GM12878 (cell line): ENCODE measurements around the gene ST7. TPM values are rescaled to one million over a fixed set of nuclear protein-coding genes. Genes with fewer than 3 reads are reported as not detected.

Experiments
- ATAC-seq: fragments of 200-7000 bp; cut with Tn5 transposase; 3 replicates; pipeline ENCODE4 v1.9.1; 2020; ENCODE audit warnings: mild to moderate bottlenecking, moderate library complexity
- BruUV-seq: library from RNA; stranded (reverse); fragments of 400-500 nt; replicated peaks from 2 replicates; lab custom pipeline; 2021; lab: Mats Ljungman, UMichigan
- CTCF ChIA-PET: fragments of 300-600 bp; sonication (Branson Sonifier 250); formaldehyde crosslinking; extraction: SDS; loops from one replicate; lab custom pipeline; 2021; ENCODE audit warnings: inconsistent platforms; lab: Yijun Ruan, JAX
- POLR2A ChIA-PET: fragments of 350-600 bp; formaldehyde crosslinking; extraction: SDS; loops from one replicate; lab custom pipeline; 2021; ENCODE audit warnings: inconsistent platforms; lab: Charles Lee
- RAD21 ChIA-PET: fragments of 300-600 bp; sonication (Branson Sonifier 250); formaldehyde crosslinking; loops from one replicate; lab custom pipeline; 2023; ENCODE audit warnings: antibody characterized with exemption; ENCODE audit not compliant: unreplicated experiment; lab: Charles Lee
- SMC1A ChIA-PET: fragments of 300-600 bp; sonication (Branson Sonifier 250); formaldehyde crosslinking; loops from one replicate; lab custom pipeline; 2023; ENCODE audit not compliant: unreplicated experiment, uncharacterized antibody; lab: Charles Lee
- DNase-seq: peaks from one replicate; pipeline ENCODE4 v3.0.0-alpha.2; 2011; ENCODE audit warnings: low read depth, low spot score
- FAIRE-seq: peaks from 3 replicates; lab custom pipeline; 2011; peaks lifted over from hg19 to GRCh38; lab: Jason Lieb, UNC
- H2AFZ ChIP-seq: 2 replicates; pipeline ENCODE4 v1.6.0; 2011; ENCODE audit warnings: low read depth, low read length, control low read depth; ENCODE audit not compliant: control insufficient read depth
- H3K27ac ChIP-seq: 2 replicates; pipeline ENCODE4 v1.5.1; 2011; ENCODE audit warnings: control low read depth; ENCODE audit not compliant: control insufficient read depth, insufficient read depth
- H3K27me3 ChIP-seq, 2 experiments: replicated peaks in 1 of 2; 2 replicates each; pipeline versions ENCODE4 v1.6.0 to v1.6.1; 2011; ENCODE audit warnings: low read length in 1 of 2; ENCODE audit not compliant: control insufficient read depth in 2 of 2, insufficient read depth in 2 of 2
- H3K36me3 ChIP-seq, 2 experiments: 2 replicates each; pipeline ENCODE4 v1.5.1; 2011; ENCODE audit warnings: low read length in 1 of 2; ENCODE audit not compliant: control insufficient read depth in 2 of 2, insufficient read depth in 2 of 2
- H3K4me1 ChIP-seq: 2 replicates; pipeline ENCODE4 v1.6.1; 2011; ENCODE audit warnings: mild to moderate bottlenecking, low read length, moderate library complexity, mixed read lengths; ENCODE audit not compliant: control insufficient read depth, insufficient read depth
- H3K4me2 ChIP-seq: 2 replicates; pipeline ENCODE4 v1.6.0; 2011; ENCODE audit warnings: control low read depth; ENCODE audit not compliant: control insufficient read depth, insufficient read depth
- H3K4me3 ChIP-seq: fragments of 200-600 bp; sonication (generic); 2 replicates; pipeline ENCODE4 v1.5.1; 2016
- H3K79me2 ChIP-seq: 2 replicates; pipeline ENCODE4 v1.6.0; 2011; ENCODE audit warnings: low read length; ENCODE audit not compliant: control insufficient read depth, insufficient read depth
- H3K9ac ChIP-seq: 2 replicates; pipeline ENCODE4 v1.8.0; 2011; ENCODE audit warnings: low read length, control low read depth, mixed read lengths; ENCODE audit not compliant: control insufficient read depth, insufficient read depth
- H3K9me3 ChIP-seq: replicated peaks from 3 replicates; pipeline ENCODE4 v1.5.1; 2011; ENCODE audit warnings: mild to moderate bottlenecking, low read length; ENCODE audit not compliant: control insufficient read depth, insufficient read depth
- H4K20me1 ChIP-seq: 2 replicates; pipeline ENCODE4 v1.6.0; 2011; ENCODE audit not compliant: control insufficient read depth, insufficient read depth
- CREB1 ChIP-seq: IDR thresholded peaks from 2 replicates; pipeline ENCODE4 v1.6.1; 2012; ENCODE audit warnings: low read depth, mild to moderate bottlenecking, inconsistent platforms
- ELK1 ChIP-seq: IDR thresholded peaks from 2 replicates; pipeline ENCODE4 v1.6.1; 2012; ENCODE audit warnings: low read depth, low read length, improper control_type of control experiment
- GABPA ChIP-seq: IDR thresholded peaks from 2 replicates; pipeline ENCODE4 v1.6.1; 2014; ENCODE audit warnings: antibody characterized with exemption, low read depth, mild to moderate bottlenecking, inconsistent platforms
- RELB ChIP-seq: fragments of 450-650 bp; IDR thresholded peaks from 2 replicates; pipeline ENCODE4 v1.6.1; 2017; ENCODE audit warnings: low read depth, mild to moderate bottlenecking, moderate library complexity
- WGBS: methylation state at CpG from one replicate; pipeline ENCODE4 v1.1.6; 2016; ENCODE audit warnings: low lambda C conversion rate; ENCODE audit not compliant: insufficient replicate concordance, insufficient coverage; ENCODE audit errors: missing lambda C conversion rate; 5-methylcytosine and 5-hydroxymethylcytosine counted together
- in situ Hi-C: fragments of 300-500 bp; cut with MboI; formaldehyde crosslinking; loops from 9 replicates; pipeline ENCODE4 v1.14.3; 2018; ENCODE audit warnings: mixed read lengths
- intact Hi-C: fragments of 100-400 bp; cut with micrococcal nuclease; formaldehyde crosslinking; loops from one replicate; pipeline ENCODE4 v1.14.2; 2022; ENCODE audit not compliant: unreplicated experiment
- polyA plus RNA-seq, 11 experiments: library from polyadenylated mRNA; depleted of rRNA in 4 of 11; unstranded in 6 of 11; stranded (reverse) in 5 of 11; fragments of >200 nt; fragmentation: Nextera tagmentation in 4 of 11; fragmentation: Illumina TruSeq in 1 of 11; extraction: Ambion mirVana in 4 of 11; extraction: Trizol in 1 of 11; gene quantifications; 1 replicate in 1 of 11; 2 replicates in 10 of 11; pipeline versions ENCODE4 v1.2.1 to v1.2.3, GENCODE V29; 2011 to 2016; ENCODE audit warnings: inconsistent platforms in 2 of 11, missing spikeins in 2 of 11, low read depth in 1 of 11
- total RNA-seq, 4 experiments: library from RNA; depleted of rRNA in 3 of 4; stranded (reverse); fragments of >200 nt in 3 of 4; fragmentation: Illumina TruSeq in 1 of 4; extraction: Trizol in 1 of 4; gene quantifications; 2 replicates each; pipeline versions ENCODE4 v1.2.1 to v1.2.3, GENCODE V29; 2013 to 2021

Gene ST7
- total and polyA plus RNA-seq, 10 of the 15 experiments (the other 5 are each of a cell fraction or from before 2014, with no cell fraction given), result 27.7 to 76.4 (median 53.6) TPM

- WGBS, result 100% methylated on average over 3 of the region's 3 CpGs
- DNase-seq, result no peak
- ChIA-PET SMC1A (no interaction called here), RAD21 (no interaction called here), POLR2A (no interaction called here), CTCF (no interaction called here)
- Histone ChIP-seq H3K27ac (no peak overlapping the region), H3K4me1 (peaks cover 14% of the 10 kb centered on the region), H3K4me2 (no peak overlapping the region), H3K36me3 (no peaks in the 10 kb centered on the region; a peak in 1 of 4 replicates), H4K20me1 (no peaks in the 10 kb centered on the region), H3K79me2 (peaks cover 61% of the 10 kb centered on the region), H2AFZ (no peak overlapping the region), H3K27me3 (no peaks in the 10 kb centered on the region), H3K9ac (no peak overlapping the region), H3K4me3 (no peak overlapping the region), H3K9me3 (no peaks in the 10 kb centered on the region; the same call in 1 of the 3 replicates)
- no TSS peak for BruUV-seq
- in situ Hi-C loops, result no loop called here
- TF ChIP-seq GABPA, result no peak
- TF ChIP-seq RELB, result no peak
- TF ChIP-seq ELK1, result no peak
- no peak for TF ChIP-seq CREB1
- no peak for ATAC-seq
- no peak for FAIRE-seq
- intact Hi-C loops, result no loop called here
These were observed 88.5 kb downstream of the ST7 start for GRCh38 chr7:117041822-117042221.
